ENCODE measurements around the gene GABRD. TPM values are rescaled to one million over a fixed set of nuclear protein-coding genes. Genes with fewer than 3 reads are reported as not detected.

Gene GABRD
- total RNA-seq, 1 donor from 2014 or later: not detected

- Histone ChIP-seq H3K4me3 (no peak overlapping the region), H3K9me3 (peaks cover 13% of the 10 kb centered on the region), H3K27me3 (no peaks in the 10 kb centered on the region), H3K27ac (no peak overlapping the region), H3K4me1 (no peaks in the 10 kb centered on the region), H3K36me3 (peaks cover 0 to 4% of the 10 kb centered on the region in 2 donors)
- TF ChIP-seq POLR2A (IDR thresholded peaks at IDR 0.05) (no peak), CTCF (IDR thresholded peaks at IDR 0.05) (no peak), POLR2AphosphoS5 (IDR thresholded peaks at IDR 0.05; ENCODE audit: insufficient read depth in 1 of 2, low read depth in 1 of 2) (no peak)
- intact Hi-C loops (cut with DNase I): no loop called here
- no peak for DNase-seq (ENCODE audit: extremely low spot score in 2 of 2)
These were observed 60.4 kb downstream of the GABRD start for GRCh38 chr1:2079396-2080085.

GRCh38 chr1:2080140-2080539 lies 61.0 kb downstream of the GABRD start:
- Histone ChIP-seq H3K9me3 (peaks cover 13% of the 10 kb centered on the region), H3K4me3 (no peak overlapping the region), H3K27me3 (no peaks in the 10 kb centered on the region), H3K27ac (no peak overlapping the region), H3K36me3 (peaks cover 0 to 4% of the 10 kb centered on the region in 2 donors), H3K4me1 (no peaks in the 10 kb centered on the region)
- TF ChIP-seq CTCF (IDR thresholded peaks at IDR 0.05) (no peak), POLR2AphosphoS5 (IDR thresholded peaks at IDR 0.05; ENCODE audit: insufficient read depth in 1 of 2, low read depth in 1 of 2) (no peak), POLR2A (IDR thresholded peaks at IDR 0.05) (no peak)
- no peak for DNase-seq (ENCODE audit: extremely low spot score in 2 of 2)
- intact Hi-C loops (cut with DNase I): no loop called here

Other genes with a start within 250 kb of the GABRD start
- gene NADK, start 240.9 kb upstream of the GABRD start, total RNA-seq: 90.1 TPM
- 159 TPM for gene GNB1, start 128.3 kb upstream of the GABRD start, total RNA-seq
- 0.49 TPM for gene CALML6, start 104.1 kb upstream of the GABRD start, total RNA-seq
- gene TMEM52, start 100.1 kb upstream of the GABRD start, total RNA-seq: 5.9 TPM
- gene CFAP74, start 15.6 kb upstream of the GABRD start, total RNA-seq: not detected
- gene PRKCZ, start 31.1 kb downstream of the GABRD start, total RNA-seq: 17.9 TPM
- 92.3 TPM for gene FAAP20, start 175.4 kb downstream of the GABRD start, total RNA-seq
- gene SKI, start 209.0 kb downstream of the GABRD start, total RNA-seq: 53.8 TPM

Data from vagina (tissue), 2 donors.